ENCODE results near the gene CYBA.
"Not testable (repeated sequence)": the region's sequence is repeated elsewhere in the genome, so short reads cannot be mapped to it uniquely, and the experiment has no call there.

Gene CYBA

DNA sequence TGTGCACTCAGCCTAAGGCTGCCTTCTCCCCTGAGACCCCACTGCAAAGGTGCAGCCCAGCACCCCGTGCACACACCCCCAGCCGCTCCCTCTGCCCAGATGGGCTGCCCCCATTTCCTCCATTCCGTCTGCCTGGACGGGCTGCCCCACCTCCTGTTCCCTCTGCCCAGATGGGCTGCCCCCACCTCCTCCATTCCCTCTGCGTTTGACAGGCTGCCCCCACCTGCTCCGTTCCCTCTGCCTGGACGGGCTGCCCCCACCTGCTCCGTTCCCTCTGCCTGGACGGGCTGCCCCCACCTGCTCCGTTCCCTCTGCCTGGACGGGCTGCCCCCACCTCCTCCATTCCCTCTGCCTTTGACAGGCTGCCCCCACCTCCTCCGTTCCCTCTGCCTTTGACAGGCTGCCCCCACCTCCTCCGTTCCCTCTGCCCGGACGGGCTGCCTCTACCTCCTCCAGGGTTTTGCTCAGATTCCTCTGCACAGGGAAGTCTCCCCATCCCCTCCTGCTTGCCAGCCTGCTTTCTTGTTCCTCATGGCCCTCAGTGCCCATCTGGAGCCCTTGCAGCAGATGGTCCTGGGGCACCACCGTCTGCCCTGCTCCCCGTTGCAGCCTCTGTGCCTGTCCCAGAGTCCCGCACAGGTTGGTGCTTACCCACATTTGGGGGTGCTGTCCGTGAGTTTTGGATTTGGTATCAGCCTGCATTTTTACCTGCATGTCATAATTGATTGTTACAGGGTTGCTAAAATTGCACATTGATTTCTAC is 35.9 kb downstream of the CYBA start:
- no peak for DNase-seq (ENCODE audit: low read depth, low spot score)

DNA sequence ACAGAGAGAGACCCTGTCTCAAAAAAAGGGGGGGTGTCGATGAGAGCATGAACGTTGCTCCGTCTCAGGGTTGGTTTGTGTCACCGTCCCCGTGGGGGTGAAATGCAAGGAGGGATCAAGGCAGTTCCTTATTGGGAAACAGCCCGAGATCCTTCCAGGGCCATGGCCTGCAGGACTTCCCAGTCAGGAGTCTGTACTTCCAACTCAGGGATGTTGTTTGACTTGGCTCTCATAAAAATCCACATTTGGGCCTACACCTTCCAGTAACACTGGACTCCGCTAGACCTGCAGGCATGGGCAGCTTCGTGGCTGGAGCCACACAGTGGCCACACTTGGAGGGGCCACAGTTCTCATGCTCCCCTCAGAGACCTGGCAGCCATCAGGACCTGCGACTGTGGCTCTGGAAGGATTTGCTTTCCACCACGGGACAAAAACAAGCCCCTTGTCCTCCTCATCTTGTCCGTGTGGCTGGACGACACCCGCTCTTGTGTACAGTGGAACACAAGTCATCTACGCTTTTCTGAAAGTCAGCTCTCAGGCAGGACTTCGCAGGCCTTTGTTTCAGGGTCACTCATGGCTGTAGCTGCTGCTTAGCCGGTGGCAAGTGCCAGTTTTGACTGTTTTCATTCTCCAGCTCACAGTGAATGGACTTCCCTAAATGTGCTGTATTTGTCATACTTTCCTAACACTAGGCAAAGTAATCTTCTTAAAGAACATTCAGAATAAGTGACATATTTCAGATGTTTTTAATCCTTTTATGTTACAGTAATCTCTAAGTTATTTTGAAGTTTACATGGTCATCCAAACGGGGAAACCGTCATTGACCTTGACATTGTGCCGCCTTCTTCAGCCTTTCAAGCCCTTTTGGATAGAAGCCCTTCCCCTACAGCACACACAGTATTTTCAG is 36.7 kb downstream of the CYBA start:
- DNase-seq (ENCODE audit: low read depth, low spot score) = no peak

DNA sequence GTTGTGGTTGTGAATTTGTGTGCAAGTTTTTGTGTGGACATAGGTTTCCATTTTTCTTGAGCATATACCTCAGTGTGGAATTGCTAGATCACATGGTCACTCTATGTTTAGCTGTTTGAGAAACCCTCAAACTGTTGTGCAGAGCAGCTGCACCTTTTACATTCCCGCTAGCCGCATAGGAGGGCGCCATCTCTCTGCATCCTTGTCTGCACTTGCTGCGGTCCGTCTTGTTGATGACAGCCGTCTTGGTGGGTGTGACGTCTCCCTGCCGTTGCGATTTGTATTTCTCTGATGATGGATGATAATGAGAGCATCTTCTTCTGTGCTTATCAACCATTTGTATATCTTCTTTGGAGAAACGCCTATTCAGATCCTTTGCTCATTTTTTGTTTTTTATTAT is 37.6 kb downstream of the CYBA start:
- no peak for DNase-seq (ENCODE audit: low read depth, low spot score)

DNA sequence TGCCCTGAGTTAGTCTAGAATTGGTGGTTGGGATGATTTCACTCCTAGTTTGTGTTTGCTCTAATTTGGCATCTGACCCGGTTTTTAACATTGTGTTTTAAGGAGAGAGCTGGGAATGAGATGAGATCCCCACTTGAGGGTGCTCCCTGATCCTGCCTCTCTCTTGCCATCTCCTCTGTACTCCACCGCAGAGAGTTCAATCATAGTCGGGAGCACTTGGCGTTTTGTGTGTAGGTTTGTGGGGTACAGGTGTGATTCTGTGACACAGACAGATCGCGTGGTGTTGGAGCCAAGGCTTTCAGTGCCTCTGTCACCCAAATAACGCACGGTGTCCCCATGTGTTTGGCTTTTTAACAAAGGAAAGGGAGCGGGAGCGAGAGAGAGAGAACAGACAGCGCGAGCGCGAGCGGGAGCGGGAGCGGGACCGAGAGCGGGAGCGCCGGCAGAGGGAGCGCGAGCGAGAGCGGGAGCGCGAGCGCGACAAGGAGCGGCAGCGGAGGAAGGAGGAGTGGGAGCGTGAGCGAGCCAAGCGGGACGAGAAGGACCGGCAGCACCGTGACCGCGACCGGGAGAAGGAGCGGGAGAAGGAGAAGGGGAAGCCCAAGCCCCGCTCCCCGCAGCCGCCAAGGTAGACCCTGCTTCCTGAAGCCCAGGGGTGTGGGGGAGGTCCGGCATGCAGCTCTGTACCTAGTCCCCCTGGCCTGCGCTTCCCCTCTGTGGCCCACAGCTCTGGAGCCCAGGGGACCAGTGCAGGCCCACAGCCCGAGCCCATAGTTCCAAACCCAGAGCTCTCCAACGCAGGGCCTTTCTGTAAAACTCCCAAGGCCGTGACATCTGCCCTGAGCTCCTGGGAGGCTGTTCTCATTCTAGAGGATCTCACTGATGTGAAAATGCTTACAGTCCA is 39.7 kb downstream of the CYBA start:
- DNase-seq (ENCODE audit: low read depth, low spot score) = no peak

DNA sequence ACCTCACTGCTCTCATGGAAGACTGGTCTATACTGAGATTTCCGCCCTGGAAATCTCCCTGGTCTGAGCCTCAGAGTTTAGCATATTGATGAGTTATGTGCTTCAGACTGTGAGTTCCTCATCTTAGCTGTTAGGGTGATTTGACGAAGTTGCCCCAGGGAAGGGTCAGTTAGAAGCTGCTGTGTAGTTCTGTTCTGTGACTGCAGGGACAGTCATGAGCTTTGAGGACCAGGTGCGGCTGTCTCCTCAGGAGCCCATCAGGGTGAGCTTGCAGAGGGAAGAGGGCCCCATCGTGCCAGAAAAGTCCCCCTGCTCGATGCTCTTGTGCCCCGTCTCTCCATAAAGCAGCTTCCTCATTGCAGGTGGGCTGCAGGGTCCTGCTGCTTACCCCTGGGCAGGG is 40.8 kb downstream of the CYBA start:
- DNase-seq (ENCODE audit: low read depth, low spot score) = no peak

DNA sequence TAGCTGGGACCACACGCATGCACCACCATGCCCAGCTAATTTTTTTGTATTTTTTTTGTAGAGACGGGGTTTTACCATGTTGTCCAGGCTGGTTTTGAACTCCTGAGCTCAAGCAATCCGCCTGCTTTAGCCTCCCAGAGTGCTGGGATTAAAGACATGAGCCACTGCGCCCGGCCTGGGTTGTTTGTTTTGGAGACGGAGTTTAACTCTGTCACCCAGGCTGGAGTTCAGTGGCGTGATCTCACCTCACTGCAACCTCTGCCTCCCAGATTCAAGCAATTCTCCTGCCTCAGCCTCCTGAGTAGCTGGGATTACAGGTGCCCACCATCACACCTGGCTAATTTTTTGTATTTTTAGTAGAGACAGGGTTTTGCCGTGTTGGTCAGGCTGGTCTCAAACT is 41.4 kb downstream of the CYBA start:
- not testable (repeated sequence) for DNase-seq (ENCODE audit: low read depth, low spot score)

DNA sequence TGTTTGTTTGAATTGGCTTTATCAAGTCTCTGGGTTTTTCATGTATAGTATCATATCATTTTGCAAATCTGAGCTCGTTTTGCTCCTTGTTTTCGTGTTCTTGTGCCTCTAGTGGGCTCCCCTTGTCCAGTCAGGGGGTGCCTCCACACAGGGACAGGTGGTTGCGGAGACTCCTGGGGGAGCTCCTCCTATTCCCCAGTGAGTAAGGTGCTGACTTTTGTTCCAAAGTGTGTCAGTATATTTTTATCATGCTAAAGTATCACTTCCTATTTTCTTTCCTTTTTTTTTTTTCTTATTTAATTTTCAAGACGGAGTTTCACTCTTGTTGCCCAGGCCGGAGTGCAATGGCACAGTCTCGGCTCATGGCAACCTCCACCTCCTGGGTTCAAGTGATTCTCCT is 42.8 kb downstream of the CYBA start:
- DNase-seq (ENCODE audit: low read depth, low spot score) = no peak

DNA sequence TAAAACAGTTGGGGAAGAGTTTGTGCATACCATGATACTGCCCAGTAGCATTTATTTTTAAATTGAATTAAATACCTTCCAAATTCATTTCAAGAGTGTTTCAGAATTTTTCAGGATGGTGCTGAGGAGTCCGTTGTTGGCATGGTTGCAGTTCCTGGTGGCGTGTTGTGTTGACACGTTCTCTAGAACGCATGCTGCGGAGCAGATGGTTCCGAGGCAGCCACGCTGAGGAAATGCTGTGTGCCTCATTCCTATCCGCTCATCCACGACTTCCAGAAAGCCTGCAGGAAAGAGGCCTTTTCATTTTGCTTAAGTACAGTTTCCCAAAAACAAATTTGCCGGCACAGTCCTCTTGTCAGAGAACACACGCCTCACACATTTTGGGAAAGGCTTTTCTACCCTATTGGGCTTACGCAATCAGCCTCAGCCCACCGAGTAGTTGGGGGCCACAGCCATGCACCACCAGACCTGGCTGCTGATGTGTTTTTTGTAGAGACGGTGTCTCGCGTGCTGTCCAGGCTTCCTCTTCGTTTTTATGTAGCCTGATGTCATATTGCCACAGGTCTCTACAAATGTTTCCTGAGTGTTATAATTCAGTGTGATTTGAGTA is 44.6 kb downstream of the CYBA start:
- DNase-seq (ENCODE audit: low read depth, low spot score) = no peak

DNA sequence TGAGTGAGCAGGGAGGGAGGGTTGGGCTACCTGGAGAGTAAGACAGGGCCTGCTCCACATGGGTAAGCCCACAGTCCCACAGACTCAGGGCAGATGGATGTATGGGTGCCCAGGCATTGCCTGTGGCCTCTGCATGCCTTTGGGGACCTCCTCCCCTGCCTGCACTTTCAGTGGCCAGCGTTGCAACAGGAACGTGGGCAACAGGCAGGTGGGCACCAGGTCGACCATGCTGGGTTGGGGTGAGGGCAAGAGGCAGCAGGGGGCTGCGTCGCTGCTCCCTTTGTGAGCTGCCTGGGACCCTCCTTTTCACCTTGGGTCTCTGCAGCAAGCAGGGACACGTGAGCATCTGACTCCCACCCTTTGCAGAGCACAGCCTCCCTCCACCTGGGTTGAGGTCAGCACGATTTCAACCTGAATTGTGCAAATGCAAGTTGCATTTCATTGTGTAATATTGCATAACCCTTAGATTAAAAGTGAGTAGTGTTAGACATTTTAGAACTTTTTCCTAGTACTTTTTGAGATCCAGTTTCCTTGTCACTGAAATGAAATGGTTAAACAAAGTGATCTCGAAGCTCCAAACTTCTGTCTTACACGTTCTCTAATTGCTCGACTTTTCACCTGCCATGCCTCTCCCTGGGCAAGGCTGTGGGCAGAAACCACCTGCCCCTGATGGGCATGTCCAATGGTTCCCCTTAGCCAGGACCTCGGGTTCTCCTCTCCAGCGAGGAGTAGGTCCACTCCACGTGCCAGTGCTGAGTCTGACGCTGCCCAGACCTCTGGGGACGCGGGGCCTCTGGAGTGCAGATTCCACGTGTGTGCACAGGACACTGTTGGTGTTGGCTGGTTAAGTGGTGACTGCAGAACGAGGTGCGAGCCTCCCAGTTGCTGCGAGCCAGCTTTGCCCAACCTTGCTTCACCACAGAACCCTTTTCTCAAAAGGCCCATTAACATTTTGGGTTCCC is 45.4 kb downstream of the CYBA start:
- no peak for DNase-seq (ENCODE audit: low read depth, low spot score)

DNA sequence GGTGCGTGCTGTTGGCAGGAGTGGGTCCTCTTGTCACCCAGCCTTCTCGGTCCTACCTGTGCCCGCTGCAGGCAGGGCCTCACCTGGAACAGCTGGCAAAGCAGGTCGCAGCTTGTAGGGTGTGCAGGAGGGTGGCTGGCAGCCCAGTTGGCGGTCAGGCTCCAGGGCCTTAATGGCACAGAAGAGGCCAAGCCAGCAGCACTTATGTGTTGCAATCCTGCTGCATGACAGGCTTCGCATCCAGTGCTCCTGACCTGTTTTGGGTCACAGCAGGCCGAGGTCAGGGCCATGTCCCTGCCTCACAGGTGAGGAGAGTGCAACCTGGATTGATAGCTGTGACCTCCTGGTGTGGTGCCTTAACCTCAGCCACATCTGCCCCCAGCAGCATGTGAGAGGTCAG is 48.8 kb downstream of the CYBA start:
- DNase-seq (ENCODE audit: low read depth, low spot score) = no peak

DNA sequence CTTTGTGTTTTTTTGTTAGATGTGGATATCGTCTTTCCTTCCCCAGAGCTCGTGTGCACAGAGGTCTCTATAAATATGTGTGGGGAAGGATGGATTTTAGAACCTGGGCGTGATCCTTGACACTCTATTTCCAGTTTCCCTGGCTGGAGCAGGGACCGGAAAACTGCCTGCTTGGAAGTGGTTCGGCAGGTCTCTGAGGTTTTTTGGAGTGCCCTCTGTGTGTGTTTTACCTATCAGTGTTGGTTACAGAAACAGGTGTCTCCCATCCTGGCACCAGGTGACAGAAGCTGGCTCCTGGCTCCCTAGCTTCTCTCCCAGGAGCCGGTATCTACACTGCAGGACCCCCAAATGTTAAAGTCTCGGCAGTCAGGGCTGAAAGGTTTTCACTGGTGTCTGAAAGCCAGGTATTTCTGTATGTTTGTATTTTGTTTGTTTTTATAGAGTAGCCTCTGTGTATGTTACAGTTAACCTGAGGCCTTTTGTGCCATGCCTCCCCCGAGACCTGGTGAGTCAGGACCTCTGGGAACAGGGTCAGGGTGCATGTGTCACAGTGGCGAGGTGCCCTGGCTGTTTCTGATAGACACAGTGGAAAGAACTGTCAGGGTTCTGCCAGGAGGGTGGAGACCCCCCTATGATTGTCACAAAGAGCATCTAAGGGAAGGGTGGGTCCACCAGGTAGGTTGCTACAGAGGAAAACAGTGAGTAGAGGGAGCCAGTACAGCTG is 49.4 kb downstream of the CYBA start:
- DNase-seq (ENCODE audit: low read depth, low spot score) = no peak

DNA sequence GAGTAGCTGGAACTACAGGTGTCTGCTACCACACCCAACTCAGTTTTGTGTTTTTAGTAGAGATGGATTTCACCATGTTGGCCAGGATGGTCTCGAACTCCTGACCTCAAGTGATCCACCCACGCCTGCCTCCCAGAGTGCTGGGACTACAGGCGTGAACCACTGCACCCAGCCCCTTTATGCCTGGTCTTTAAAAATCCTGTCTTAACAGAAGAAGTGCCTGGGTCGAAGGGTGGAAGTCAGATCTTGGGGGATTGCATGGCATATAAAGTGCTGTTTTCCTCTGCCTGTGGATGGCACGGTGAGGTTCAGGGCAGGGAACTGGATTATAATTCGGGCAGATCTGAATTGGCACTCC is 50.3 kb downstream of the CYBA start:
- DNase-seq (ENCODE audit: low read depth, low spot score) = no peak

DNA sequence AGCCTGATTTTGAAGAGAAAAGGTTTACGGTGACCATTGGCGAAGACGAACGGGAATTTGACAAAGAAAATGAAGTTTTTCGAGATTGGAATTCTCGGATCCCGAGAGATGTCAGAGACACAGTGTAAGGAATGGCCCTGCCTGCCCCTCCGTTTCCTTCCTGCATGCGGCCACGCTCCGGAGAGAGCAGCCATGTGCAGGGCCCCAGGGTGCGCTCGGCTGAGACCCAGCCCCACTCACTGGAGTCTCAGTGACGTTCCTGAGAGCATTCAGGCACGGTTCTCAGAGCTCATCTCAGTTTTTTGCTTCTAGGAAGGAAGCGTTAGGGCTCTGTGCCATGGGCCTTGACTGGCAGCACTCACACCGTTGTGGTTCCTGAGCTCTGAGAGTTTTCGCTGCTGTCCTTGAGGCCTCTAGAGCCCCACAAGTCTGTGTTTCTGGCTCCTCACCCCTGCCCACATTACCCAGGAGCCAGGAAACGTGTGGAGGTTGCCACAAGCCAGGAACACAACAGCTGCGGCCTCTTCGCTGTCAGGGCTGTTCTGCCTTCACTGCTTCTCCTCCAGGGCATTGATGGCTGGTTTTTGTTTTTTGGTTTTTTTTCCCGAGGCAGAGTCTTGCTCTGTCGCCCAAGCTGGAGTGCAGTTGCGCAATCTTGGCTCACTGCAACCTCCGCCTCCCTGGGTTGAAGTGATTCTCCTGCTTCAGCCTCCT is 50.9 kb downstream of the CYBA start:
- no peak for DNase-seq (ENCODE audit: low read depth, low spot score)

DNA sequence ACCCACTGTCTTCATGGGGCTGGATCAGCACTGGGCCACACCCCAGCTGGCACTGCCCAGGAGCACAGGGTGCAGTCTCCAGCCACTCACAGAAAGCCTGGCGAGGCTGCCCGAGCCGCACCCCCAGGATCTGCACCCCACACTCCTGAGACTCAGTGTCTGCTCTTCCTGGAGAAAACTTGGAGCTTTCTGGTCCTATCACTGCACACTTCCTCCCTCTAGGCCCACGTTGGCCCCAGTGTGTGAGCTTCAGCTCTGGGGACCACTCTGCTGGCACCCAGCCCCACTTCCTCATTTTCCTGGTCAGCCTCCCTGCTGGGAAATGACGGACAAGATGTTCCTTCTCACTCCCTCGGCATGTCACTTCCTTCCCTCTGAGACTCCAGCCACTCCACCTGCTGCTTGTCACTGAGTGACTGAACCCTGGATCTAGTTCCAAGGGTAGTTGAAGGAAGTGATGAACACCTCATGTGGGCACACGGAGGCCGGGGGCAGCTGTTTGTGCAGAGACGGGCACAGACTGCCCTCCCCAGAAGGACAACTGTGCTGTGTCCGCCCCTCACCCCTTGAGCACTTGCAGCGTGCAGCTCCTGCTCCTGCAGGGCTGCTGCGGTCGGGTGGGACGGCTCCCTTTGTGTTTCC is 51.6 kb downstream of the CYBA start:
- no peak for DNase-seq (ENCODE audit: low read depth, low spot score)

DNA sequence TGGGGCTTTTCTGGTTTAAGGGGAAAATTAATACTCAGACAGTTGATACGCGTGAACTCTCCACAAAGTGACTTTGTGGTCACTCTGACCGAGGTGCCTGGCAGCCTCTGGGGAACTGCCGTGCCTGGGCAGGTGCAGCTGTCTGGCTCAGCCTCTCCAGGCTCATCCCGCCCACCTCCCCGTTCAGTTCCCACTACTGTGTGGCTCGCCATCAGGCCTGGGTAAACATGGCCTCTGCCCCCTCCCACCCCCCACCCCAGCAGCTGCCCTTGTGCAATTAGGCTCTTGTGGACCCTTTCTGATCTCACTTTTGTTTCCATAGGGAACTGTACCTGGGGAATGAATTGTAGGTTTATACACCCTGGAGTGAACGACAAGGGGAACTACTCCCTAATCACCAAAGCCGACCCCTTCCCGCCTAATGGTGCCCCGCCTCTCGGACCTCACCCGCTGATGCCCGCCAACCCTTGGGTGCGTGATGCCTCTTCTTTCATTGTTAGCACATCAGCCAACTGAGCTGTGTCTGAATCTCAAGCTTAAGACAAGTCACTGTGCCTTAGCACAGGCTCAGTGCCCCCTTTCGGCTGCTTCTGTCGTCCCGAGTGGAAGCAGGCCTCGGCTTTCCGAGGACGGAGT is 52.9 kb downstream of the CYBA start:
- no peak for DNase-seq (ENCODE audit: low read depth, low spot score)

DNA sequence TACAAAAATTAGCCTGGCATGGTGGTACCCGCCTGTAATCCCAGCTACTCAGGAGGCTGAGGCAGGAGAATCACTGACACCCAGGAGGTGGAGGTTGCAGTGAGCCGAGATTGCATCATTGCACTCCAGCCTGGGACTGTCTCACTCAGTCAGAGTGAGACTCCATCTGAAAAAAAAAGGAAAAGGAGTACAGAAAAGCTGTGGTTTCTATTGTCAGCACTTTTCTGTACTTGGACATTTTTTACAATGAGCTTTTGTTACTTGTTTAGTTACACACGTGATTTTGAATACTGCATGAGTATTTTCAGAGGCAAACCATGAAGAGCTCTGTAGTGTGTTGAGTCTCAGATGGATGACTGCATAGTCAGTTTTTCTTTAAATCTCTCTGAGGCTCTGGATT is 54.4 kb downstream of the CYBA start:
- no peak for DNase-seq (ENCODE audit: low read depth, low spot score)

DNA sequence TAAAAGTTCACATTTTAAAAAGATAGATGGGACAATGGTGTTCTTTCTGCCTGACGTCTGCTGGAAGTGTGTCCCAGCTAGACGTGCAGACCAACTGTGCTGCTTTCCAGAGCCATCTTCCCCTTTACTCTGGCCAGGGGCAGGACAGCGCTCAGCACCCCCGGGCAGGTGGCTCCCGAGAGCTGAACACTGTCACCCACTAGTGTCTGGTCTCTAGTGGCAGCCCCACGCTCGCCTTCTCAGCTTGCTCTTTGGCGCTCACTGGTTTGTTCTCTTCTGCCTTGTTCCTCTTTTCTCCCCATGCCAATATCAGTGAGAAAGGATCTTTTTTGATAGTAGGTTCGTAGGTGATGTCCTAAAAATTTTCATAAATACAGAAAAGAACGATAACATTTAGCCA is 54.9 kb downstream of the CYBA start:
- DNase-seq (ENCODE audit: low read depth, low spot score) = no peak

DNA sequence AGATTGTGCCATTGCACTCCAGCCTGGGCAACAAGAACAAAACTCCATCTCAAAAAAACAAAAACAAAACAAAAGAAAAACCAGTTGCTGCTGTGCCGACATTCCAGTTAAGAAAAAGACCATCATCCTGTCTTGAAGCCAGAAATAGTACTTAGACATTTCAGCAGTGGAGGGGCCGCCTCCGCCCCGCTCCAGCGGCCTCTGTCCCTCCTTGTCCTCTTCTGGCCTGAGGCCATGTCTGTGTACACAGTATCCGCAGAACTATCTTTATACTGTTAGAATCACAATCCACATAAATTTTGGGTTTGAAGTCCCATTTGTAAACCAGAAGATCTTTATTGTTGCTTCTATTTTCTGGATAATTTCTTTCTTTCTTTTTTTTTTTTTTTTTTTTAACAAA is 55.8 kb downstream of the CYBA start:
- DNase-seq (ENCODE audit: low read depth, low spot score) = no peak

All from activated naive CD8-positive, alpha-beta T cell treated with anti-CD3 and anti-CD28 coated beads, Interleukin-2, amount 50 U/mL, for 16 hours (primary cell).